ENCODE measurements around the gene RAD51B.

- TF ChIP-seq CTCF (IDR thresholded peaks at IDR 0.05) (no peak), POLR2AphosphoS5 (IDR thresholded peaks at IDR 0.05) (no peak)
These were observed 886.2 kb downstream of the RAD51B start for GRCh38 chr14:68705741-68706283.
